Effector memory CD8-positive, alpha-beta T cell (primary cell): ENCODE data around the gene EPHB1.

Experiments used
- ATAC-seq: fragments of 150-1000 bp; cut with Tn5 transposase; replicated peaks from 2 replicates; pipeline ENCODE4 v1.10.0; 2021; ENCODE audit warnings: mild to moderate bottlenecking, moderate library complexity
- DNase-seq, 3 experiments: peaks; one replicate each; pipeline ENCODE4 v3.0.0; 2021
- H3K27ac Mint-ChIP-seq, 2 donors: one replicate each; pipeline ENCODE4 v1.8.0; 2022; ENCODE audit warnings: mild to moderate bottlenecking in 2 of 2, mixed read lengths in 2 of 2, moderate library complexity in 2 of 2
- H3K27me3 Mint-ChIP-seq, 2 donors: one replicate each; pipeline ENCODE4 v1.8.0; 2022; ENCODE audit warnings: mixed read lengths in 2 of 2
- H3K36me3 Mint-ChIP-seq: one replicate; pipeline ENCODE4 v1.8.0; 2022; ENCODE audit warnings: mild to moderate bottlenecking, moderate library complexity, mixed read lengths; ENCODE audit not compliant: insufficient read depth
- H3K4me1 Mint-ChIP-seq, 2 donors: one replicate each; pipeline ENCODE4 v1.8.0; 2022; ENCODE audit warnings: low read depth in 2 of 2, mixed read lengths in 2 of 2
- H3K4me3 Mint-ChIP-seq, 2 donors: one replicate each; pipeline ENCODE4 v1.8.0; 2022; ENCODE audit warnings: mild to moderate bottlenecking in 2 of 2, mixed read lengths in 2 of 2, moderate library complexity in 2 of 2
- H3K9me3 Mint-ChIP-seq, 2 donors: one replicate each; pipeline ENCODE4 v1.8.0; 2022; ENCODE audit warnings: mixed read lengths in 2 of 2

EPHB1 gene

DNA sequence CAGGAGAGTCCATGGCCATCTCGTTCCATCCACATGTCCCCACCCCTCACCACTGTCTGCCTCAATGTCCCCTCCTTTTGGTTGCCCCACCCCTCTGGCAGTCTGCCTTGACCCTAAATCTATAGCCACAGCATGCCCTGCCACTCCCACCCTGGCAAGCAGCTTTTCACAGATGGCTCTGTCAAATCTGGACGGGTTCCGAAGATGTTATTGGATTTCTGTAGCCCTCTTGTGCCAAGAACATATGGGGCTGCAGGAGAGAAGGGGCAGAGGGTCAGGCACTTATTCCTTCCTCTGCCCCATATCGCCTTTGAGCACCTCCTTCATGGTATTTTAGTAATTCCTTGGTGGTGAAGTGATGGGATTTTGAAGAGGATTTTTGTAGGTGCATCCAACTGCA, 57.1 kb downstream of the EPHB1 start:
- ATAC-seq (no peak), DNase-seq (no peak)
- H3K36me3 Mint-ChIP-seq = no peaks in the 10 kb centered on the region
- no peak overlapping the region for H3K4me3 Mint-ChIP-seq
- no peaks in the 10 kb centered on the region for H3K9me3 Mint-ChIP-seq
- H3K27me3 Mint-ChIP-seq = no peaks in the 10 kb centered on the region
- H3K27ac Mint-ChIP-seq = no peak overlapping the region
- peaks cover 2 to 5% of the 10 kb centered on the region in 2 donors for H3K4me1 Mint-ChIP-seq

DNA sequence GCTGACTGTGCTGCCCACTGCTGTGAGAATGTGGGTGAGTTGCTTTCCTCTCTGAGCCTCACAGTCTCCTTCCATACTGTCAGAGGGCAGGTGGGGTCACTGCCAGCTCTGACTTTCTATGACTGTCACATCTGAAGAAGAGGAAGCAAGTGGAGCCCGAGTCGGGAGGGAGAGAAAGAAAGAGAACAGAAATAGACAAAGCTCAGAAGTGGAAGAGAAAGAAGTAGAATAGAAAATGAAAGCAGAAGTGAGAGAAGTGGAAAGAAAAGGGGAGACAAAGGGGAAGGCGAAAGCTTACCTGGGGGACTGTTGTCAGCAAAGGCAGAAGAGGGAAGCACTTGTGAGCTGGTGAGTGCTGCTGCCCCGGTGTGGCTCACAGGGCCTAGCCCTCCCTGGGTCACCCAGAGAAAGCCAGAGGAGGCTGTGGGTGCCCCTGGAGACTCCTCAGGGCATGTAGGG, 57.9 kb downstream of the EPHB1 start:
- Mint-ChIP-seq H3K36me3 (no peaks in the 10 kb centered on the region), H3K4me1 (peaks cover 2 to 5% of the 10 kb centered on the region in 2 donors), H3K27me3 (no peaks in the 10 kb centered on the region), H3K27ac (no peak overlapping the region), H3K9me3 (no peaks in the 10 kb centered on the region), H3K4me3 (no peak overlapping the region)
- no peak for DNase-seq
- peak; percentile 43 for ATAC-seq

DNA sequence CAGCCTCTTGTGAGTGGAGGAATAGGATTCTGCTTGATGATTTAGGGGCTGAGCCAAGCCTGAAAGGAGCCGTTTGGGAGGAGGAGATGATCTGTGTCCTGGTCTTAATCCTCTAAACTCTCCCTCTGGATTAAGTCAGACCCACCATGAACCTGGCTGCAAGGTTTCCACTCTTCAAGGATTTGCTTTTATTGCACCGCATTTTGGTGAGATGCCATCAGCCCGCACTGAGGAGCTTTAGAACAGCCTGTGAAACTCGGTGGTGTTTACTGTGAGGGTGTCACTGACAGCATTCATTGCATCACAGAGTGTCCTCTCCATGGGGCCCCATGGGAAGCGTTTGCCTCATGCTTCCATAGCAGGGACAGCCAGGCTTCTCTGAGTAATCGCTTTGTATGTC, 59.2 kb downstream of the EPHB1 start:
- no peak overlapping the region for H3K27ac Mint-ChIP-seq
- DNase-seq (no peak), ATAC-seq (no peak)
- H3K36me3 Mint-ChIP-seq = no peaks in the 10 kb centered on the region
- no peaks in the 10 kb centered on the region for H3K9me3 Mint-ChIP-seq
- H3K4me1 Mint-ChIP-seq = peaks cover 2 to 5% of the 10 kb centered on the region in 2 donors
- no peaks in the 10 kb centered on the region for H3K27me3 Mint-ChIP-seq
- no peak overlapping the region for H3K4me3 Mint-ChIP-seq

DNA sequence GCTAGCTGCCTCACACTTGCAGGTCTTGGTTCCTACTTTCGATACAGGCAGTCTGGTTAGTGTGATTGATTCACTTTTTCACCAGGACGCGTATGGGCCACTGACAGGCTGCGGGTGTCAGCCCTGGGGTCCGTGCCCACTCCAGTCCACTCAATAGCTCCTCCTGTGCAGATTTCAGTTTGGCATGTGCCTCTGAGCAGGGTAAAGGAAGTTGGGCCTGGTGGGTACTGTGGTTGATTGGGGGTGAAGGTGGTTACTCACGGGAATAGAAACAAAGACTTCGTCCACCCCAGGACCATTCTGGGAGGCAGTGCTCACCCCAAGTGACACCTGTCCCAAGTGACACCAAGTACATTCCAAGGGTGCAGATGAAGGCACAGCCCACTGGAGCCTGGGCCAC, 62.3 kb downstream of the EPHB1 start:
- peaks cover 0 to 8% of the 10 kb centered on the region in 2 donors for H3K9me3 Mint-ChIP-seq
- no peak overlapping the region for H3K27ac Mint-ChIP-seq
- peaks cover 2 to 5% of the 10 kb centered on the region in 2 donors for H3K4me1 Mint-ChIP-seq
- no peaks in the 10 kb centered on the region for H3K27me3 Mint-ChIP-seq
- DNase-seq (no peak), ATAC-seq (no peak)
- no peak overlapping the region for H3K4me3 Mint-ChIP-seq
- H3K36me3 Mint-ChIP-seq = no peaks in the 10 kb centered on the region

DNA sequence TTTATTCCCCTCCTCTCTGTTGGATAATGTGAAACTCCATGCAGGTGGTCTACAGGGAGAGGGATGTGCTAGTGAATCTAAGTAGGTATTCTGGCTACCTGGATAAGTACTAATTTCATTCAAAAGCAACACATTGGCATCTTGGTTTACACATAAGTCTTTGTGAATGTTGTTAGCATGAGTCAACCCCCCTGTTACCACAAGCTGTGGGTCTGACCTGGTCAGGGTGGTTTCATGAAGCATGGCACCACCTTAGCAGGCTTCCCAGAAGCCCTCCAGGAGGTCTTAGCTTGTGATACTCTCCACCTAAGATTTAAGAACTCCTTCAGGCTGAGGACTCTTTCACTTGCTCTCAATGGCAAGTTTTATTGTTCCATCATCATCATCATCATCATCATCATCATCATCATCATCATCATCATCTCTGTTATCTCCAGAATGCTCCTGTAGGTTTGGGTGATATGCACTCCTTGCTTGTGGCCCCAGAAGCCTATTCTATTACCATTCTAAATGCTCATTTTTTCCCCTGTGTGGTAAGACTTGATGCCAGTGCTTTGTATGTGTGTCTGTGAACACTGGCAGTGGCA, 62.8 kb downstream of the EPHB1 start:
- ATAC-seq (no peak), DNase-seq (no peak)
- Mint-ChIP-seq H3K27ac (no peak overlapping the region), H3K4me1 (peaks cover under 1 to 3% of the 10 kb centered on the region in 2 donors), H3K27me3 (no peaks in the 10 kb centered on the region), H3K4me3 (no peak overlapping the region), H3K36me3 (no peaks in the 10 kb centered on the region), H3K9me3 (peaks cover 0 to 8% of the 10 kb centered on the region in 2 donors)

DNA sequence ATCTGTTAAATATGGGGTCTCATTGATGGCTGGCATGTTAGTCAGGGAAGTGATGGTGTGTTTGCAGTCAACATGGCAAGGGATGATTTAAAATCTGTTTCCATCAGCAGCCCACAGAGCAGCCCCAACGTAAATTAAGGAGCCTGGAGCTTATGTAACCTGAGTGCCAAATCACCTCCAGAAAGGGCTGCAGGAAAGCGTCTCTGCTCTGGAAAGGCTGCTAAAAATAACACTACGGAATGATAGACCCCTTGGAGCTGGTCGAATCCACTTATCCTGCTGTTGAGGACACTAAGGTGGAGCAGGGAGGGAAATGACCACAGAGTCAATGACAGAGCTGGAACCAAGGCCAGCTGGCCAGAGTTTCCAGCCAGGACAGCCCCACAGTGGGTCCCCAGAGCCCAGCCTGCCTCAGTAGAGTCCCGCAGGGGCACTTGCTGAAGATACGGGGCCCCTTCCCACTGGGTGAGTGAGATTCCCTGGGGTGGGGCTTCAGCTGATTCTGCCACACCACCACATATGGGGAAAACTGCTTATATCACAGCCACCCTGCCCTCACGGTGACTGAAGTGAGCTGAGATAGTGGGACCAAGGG, 63.5 kb downstream of the EPHB1 start:
- no peak for ATAC-seq
- H3K27me3 Mint-ChIP-seq = no peaks in the 10 kb centered on the region
- H3K27ac Mint-ChIP-seq = no peak overlapping the region
- H3K9me3 Mint-ChIP-seq = peaks cover 0 to 8% of the 10 kb centered on the region in 2 donors
- no peak overlapping the region for H3K4me3 Mint-ChIP-seq
- no peak for DNase-seq
- H3K4me1 Mint-ChIP-seq = no peaks in the 10 kb centered on the region
- H3K36me3 Mint-ChIP-seq = no peaks in the 10 kb centered on the region

DNA sequence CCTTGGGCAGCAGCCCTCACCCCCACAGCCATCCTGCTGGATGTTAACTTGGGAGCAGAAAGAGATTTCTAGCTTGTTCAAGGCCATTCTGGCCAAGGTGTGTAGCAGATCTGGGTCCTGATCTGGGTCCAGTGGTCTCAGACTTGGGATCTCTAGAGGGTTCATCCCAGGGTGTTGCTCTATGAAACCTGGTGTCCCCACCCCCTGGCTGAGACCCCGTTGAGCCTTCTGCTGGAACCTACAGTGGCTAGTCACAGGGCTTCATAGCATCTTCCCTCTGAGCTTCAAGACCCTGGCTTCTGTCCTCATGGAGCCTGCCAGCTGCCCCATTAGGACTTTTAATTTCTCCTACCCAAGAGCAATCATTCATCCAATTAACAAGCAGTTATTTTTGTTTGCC, 64.3 kb downstream of the EPHB1 start:
- no peak for ATAC-seq
- Mint-ChIP-seq H3K4me3 (no peak overlapping the region), H3K27me3 (no peaks in the 10 kb centered on the region), H3K27ac (no peak overlapping the region), H3K36me3 (no peaks in the 10 kb centered on the region), H3K9me3 (peaks cover 0 to 8% of the 10 kb centered on the region in 2 donors), H3K4me1 (no peaks in the 10 kb centered on the region)
- DNase-seq = no peak

DNA sequence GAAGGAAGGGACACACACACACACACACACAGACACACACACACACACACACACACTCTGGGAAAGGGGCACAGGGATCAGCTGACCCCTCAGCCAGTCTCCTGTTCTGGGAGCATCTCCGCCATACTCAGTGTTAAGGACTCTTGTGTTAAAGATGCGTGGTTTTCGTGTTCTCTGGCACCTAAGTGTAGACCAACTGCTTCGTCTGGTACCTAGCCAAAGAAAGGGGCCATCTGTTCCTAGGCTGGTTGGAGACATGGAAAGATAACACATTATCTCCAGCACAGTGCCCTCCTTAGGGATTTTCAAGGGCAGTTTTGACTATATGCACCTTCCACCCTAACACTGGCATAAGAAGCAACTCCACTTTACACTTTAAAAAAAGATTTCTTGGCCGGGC, 65.1 kb downstream of the EPHB1 start:
- no peaks in the 10 kb centered on the region for H3K27me3 Mint-ChIP-seq
- DNase-seq (no peak), ATAC-seq (no peak)
- no peaks in the 10 kb centered on the region for H3K36me3 Mint-ChIP-seq
- no peak overlapping the region for H3K4me3 Mint-ChIP-seq
- H3K9me3 Mint-ChIP-seq = peaks cover 0 to 8% of the 10 kb centered on the region in 2 donors
- H3K27ac Mint-ChIP-seq = no peak overlapping the region
- H3K4me1 Mint-ChIP-seq = no peaks in the 10 kb centered on the region

DNA sequence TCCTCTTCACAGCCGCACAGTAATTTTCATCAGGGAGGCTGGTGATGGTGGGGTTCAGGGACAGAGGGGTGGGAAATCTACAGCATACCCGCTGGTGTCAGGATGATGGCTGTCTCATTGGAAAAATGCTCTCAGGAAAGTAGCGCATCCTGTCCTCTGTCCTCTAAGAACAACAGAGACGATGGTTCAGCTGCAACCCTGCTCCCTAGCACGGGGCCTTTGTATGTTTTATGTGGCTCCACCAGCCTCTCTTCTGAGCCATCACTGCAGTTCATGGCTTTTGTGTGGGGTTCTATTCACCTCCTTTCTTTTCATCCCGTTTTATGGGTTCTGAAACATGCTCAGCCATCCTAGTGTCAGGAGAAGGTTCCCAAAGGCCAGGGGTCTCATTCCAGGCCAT, 68.9 kb downstream of the EPHB1 start:
- Mint-ChIP-seq H3K4me1 (no peaks in the 10 kb centered on the region), H3K27me3 (peaks cover 0 to 6% of the 10 kb centered on the region in 2 donors), H3K27ac (no peak overlapping the region)

DNA sequence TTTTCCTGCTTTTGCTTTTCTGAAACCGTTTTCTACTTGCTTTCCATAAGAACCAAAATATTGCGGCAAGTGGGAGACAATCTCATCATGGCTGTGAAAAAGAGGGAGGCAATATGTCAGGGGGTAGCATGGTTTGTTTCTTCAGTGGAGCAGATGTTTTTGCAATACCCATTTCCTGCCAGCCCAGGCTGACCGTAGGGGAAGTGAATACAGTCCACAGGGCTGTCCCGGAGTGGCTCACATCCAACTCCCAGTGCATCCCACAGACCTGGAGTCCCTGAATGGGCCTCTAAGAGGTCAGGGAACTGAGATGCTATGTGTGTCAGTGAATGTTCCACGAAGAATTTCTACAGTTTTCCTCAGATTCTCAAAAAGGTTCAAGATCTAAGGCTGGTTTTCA, 69.6 kb downstream of the EPHB1 start:
- Mint-ChIP-seq H3K9me3 (peaks cover 4 to 8% of the 10 kb centered on the region in 2 donors), H3K36me3 (no peaks in the 10 kb centered on the region), H3K4me1 (no peaks in the 10 kb centered on the region), H3K27ac (no peak overlapping the region), H3K4me3 (no peak overlapping the region), H3K27me3 (peaks cover 0 to 6% of the 10 kb centered on the region in 2 donors)
- DNase-seq (no peak), ATAC-seq (no peak)

More for the DNA sequence above, 68.9 kb downstream of the EPHB1 start:
- DNase-seq (no peak), ATAC-seq (no peak)
- Mint-ChIP-seq H3K9me3 (peaks cover 4 to 8% of the 10 kb centered on the region in 2 donors), H3K36me3 (no peaks in the 10 kb centered on the region), H3K4me3 (no peak overlapping the region)

DNA sequence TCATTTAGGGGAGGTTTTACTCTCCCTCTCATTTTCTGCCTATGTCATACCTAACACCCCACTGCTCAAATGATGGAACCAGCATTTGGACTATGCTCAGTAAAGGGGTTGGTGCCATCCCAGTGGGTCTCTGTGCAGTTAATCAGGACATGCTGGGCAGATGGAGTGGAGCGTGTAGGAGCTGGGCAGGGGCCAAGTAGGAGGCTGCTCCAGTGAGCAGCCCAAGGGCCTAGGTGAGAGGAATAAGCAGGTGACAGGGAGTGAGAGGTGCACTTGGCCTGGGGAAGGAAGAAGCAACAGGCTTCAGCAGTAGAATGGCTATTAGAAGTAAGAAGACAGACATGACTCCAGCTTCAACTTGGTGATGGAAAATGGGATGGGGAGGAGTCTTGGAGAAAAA, 72.2 kb downstream of the EPHB1 start:
- no peak for ATAC-seq
- H3K4me1 Mint-ChIP-seq = no peaks in the 10 kb centered on the region
- H3K36me3 Mint-ChIP-seq = no peaks in the 10 kb centered on the region
- peaks cover 0 to 4% of the 10 kb centered on the region in 2 donors for H3K9me3 Mint-ChIP-seq
- no peak overlapping the region for H3K27ac Mint-ChIP-seq
- no peak for DNase-seq
- peaks cover 0 to 10% of the 10 kb centered on the region in 2 donors for H3K27me3 Mint-ChIP-seq
- no peak overlapping the region for H3K4me3 Mint-ChIP-seq

DNA sequence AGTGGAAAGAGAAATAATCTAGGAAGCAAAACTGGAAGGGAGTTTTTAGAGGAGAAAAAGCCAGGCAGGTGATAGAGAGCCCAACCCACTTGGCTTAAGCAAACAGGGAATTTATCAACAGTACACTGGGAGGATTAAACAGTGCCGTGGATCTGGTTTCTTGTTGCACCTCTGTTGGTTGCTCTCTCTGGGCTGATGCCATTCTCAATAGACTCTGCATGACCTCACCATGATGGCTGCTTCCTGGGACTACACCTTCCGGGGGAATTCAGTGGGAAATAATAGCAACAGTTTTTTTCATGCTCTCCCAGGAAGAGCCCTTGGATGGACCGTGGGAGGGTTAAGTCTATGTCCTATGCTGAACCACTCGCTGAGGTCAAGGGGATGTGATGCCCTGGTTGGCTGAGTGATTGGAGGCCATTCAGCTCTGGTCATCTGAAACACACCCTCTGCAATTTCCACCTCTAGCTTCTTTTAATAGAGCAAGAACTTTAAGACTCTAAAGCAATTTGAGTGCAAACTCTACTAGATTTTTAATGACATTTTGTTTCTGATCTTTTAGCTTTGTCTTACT, 74.2 kb downstream of the EPHB1 start:
- ATAC-seq = no peak
- Mint-ChIP-seq H3K36me3 (no peaks in the 10 kb centered on the region), H3K27me3 (peaks cover 0 to 17% of the 10 kb centered on the region in 2 donors), H3K27ac (no peak overlapping the region), H3K4me3 (no peak overlapping the region), H3K4me1 (no peaks in the 10 kb centered on the region), H3K9me3 (peaks cover 0 to 4% of the 10 kb centered on the region in 2 donors)
- no peak for DNase-seq

DNA sequence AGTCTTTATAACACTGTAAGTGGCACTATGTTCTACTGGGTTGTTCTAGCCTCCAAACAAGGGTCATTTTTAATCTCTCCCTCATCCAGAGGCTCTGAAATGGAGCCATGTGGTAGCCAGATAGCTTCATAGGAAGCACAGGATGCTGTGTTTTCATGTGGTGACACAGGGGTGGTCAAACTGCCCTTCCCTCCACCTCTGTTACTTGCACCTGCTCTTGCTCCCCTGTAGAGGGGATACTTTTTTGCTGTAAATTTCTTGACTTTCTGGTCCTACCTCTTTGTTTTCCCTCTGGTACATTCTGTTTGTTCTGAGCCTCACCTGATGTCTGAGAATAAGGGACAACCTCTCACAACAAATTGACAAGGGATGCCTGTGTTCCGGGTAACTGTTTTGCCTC, 76.8 kb downstream of the EPHB1 start:
- Mint-ChIP-seq H3K27me3 (peaks cover 7 to 17% of the 10 kb centered on the region in 2 donors), H3K4me3 (no peak overlapping the region), H3K36me3 (no peaks in the 10 kb centered on the region), H3K4me1 (no peaks in the 10 kb centered on the region), H3K9me3 (peaks cover 6 to 13% of the 10 kb centered on the region in 2 donors), H3K27ac (no peak overlapping the region)
- DNase-seq (no peak), ATAC-seq (no peak)
